Measurements from ENCODE around the gene ANO4.

DNA sequence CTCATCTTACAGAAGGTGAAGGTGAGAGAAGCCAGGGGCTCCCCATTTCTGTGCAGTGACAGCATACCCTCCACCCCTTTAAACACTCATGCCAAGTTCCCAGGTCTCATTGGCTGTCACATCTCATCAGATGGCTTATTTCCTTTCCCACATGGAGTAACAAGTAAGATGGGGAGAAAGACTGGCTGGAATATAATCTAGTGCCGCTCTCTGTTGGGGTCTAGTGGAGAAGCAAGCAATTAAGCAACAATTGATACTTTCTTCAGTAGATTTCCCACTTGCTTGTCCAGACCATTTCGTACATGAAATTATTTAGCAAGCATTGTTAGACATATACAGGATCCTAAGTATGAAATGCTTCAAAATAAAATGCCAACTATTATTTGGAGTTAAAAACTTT is 323.3 kb downstream of the ANO4 start:
- no peak for TF ChIP-seq RARB (CRISPR knock-in tag; IDR thresholded peaks at IDR 0.05)
- TF ChIP-seq ZC3H10 (CRISPR knock-in tag; IDR thresholded peaks at IDR 0.05), result no peak
- TF ChIP-seq ESRRG (CRISPR knock-in tag; IDR thresholded peaks at IDR 0.05), result no peak
